Measurements from ENCODE around the gene TFAP2E. TPM values are rescaled to one million over a fixed set of nuclear protein-coding genes. Genes with fewer than 3 reads are reported as not detected.
"Not testable (repeated sequence)": the region's sequence is repeated elsewhere in the genome, so short reads cannot be mapped to it uniquely, and the experiment has no call there.

TFAP2E gene
- total and polyA plus RNA-seq, 9 donors, result 0.24 to 1.6 (median 1.1) TPM

DNA sequence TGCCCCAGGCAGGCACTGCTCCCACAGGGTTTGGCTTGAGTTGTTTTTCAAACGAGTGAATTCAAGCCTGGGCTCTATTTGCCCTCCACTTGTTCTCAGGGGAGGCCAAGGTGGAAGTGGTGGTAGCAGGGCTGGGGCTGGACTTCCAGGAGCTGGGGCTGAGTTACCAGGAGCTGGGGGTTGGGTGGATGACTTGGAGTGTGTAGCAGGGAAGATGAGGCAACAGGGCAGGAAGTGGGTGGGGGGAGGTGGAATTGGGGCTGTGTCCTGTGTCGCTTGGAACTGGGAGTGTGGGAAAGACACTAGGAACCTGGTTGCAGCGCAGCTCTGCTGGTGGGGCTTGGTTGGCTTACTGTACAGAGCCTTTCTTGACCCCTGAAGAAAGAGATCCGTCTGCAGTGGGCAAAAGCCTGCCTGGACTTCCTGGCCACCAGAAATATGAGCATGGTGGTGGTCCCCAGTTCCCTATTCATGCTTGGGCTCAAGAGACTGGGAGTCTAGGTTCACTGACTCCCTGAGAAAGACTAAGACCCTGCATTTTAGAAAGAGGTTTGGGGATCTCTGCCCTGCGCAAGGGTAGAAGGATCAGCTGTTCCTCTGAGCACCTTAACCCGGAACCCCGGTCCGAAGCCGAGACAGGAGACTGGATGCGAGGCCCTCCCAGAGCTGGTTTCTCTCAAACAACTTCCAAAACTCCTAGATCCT is 3.1 kb downstream of the TFAP2E start:
- Histone ChIP-seq H3K4me3 (no peak overlapping the region), H3K27me3 (no peaks in the 10 kb centered on the region), H3K4me1 (ENCODE audit: insufficient read depth) (peaks cover 7% of the 10 kb centered on the region), H3K9me3 (no peaks in the 10 kb centered on the region), H3K27ac (no peak overlapping the region), H3K36me3 (no peaks in the 10 kb centered on the region)
- 62 to 71% (median 63%) methylated on average over 10 of the region's 10 CpGs for WGBS, 3 donors
- intact Hi-C loops (cut with DNase I), result no loop called here
- no peak for DNase-seq
- TF ChIP-seq EP300 (IDR thresholded peaks at IDR 0.05), result no peak
- TF ChIP-seq POLR2A (IDR thresholded peaks at IDR 0.05), result no peak
- TF ChIP-seq, protein P1, sequence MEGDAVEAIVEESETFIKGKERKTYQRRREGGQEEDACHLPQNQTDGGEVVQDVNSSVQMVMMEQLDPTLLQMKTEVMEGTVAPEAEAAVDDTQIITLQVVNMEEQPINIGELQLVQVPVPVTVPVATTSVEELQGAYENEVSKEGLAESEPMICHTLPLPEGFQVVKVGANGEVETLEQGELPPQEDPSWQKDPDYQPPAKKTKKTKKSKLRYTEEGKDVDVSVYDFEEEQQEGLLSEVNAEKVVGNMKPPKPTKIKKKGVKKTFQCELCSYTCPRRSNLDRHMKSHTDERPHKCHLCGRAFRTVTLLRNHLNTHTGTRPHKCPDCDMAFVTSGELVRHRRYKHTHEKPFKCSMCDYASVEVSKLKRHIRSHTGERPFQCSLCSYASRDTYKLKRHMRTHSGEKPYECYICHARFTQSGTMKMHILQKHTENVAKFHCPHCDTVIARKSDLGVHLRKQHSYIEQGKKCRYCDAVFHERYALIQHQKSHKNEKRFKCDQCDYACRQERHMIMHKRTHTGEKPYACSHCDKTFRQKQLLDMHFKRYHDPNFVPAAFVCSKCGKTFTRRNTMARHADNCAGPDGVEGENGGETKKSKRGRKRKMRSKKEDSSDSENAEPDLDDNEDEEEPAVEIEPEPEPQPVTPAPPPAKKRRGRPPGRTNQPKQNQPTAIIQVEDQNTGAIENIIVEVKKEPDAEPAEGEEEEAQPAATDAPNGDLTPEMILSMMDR (IDR thresholded peaks at IDR 0.05), result no peak

DNA sequence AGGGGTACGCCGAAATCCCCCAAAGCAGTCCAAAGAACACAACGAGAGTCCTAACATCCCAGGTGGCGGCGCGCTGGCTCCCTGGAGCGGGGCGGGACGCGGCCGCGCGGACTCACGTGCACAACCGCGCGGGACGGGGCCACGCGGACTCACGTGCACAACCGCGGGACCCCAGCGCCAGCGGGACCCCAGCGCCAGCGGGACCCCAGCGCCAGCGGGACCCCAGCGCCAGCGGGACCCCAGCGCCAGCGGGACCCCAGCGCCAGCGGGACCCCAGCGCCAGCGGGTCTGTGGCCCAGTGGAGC is 3.6 kb downstream of the TFAP2E start:
- H3K4me1 ChIP-seq (ENCODE audit: insufficient read depth); H3K36me3 ChIP-seq; H3K9me3 ChIP-seq; H3K27me3 ChIP-seq; H3K4me3 ChIP-seq; intact Hi-C loops (cut with DNase I); H3K27ac ChIP-seq; DNase-seq: not testable (repeated sequence)
- 6 to 15% (median 10%) methylated on average over 30 to 37 of the region's 37 CpGs for WGBS, 3 donors

DNA sequence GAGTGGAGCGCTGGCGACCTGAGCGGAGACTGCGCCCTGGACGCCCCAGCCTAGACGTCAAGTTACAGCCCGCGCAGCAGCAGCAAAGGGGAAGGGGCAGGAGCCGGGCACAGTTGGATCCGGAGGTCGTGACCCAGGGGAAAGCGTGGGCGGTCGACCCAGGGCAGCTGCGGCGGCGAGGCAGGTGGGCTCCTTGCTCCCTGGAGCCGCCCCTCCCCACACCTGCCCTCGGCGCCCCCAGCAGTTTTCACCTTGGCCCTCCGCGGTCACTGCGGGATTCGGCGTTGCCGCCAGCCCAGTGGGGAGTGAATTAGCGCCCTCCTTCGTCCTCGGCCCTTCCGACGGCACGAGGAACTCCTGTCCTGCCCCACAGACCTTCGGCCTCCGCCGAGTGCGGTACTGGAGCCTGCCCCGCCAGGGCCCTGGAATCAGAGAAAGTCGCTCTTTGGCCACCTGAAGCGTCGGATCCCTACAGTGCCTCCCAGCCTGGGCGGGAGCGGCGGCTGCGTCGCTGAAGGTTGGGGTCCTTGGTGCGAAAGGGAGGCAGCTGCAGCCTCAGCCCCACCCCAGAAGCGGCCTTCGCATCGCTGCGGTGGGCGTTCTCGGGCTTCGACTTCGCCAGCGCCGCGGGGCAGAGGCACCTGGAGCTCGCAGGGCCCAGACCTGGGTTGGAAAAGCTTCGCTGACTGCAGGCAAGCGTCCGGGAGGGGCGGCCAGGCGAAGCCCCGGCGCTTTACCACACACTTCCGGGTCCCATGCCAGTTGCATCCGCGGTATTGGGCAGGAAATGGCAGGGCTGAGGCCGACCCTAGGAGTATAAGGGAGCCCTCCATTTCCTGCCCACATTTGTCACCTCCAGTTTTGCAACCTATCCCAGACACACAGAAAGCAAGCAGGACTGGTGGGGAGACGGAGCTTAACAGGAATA is 4.2 kb downstream of the TFAP2E start:
- Histone ChIP-seq H3K27me3 (no peaks in the 10 kb centered on the region), H3K9me3 (no peaks in the 10 kb centered on the region), H3K27ac (no peak overlapping the region), H3K36me3 (no peaks in the 10 kb centered on the region), H3K4me3 (peak overlapping the region; percentile 29), H3K4me1 (ENCODE audit: insufficient read depth) (peaks cover 7% of the 10 kb centered on the region)
- DNase-seq, result no peak
- 3 to 4% (median 4%) methylated on average over 42 to 70 of the region's 70 CpGs for WGBS, 3 donors
- intact Hi-C loops (cut with DNase I), result no loop called here
- TF ChIP-seq, protein P1 (IDR thresholded peaks at IDR 0.05), result no peak
- TF ChIP-seq POLR2A (IDR thresholded peaks at IDR 0.05) (no peak), EP300 (IDR thresholded peaks at IDR 0.05) (no peak)

DNA sequence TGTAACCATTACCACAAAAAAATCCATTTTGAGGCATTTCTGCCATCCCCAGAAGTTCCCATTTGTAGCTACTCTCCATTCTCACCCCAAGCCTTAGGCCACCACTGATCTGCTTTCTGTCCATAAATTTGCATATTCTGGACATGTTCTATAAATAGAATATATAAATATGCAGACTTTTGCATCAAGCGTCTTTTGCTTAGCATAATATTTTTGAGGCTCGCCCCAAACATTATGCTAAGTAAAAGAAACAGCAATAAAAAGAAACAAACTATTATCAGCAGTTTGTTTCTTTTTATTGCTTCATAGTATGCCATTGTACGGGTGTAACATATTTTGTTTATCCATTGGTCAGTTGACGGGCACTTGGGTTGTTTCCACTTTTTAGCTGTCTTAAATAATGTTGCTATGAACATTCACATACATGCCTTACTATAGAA is 7.9 kb downstream of the TFAP2E start:
- Histone ChIP-seq H3K36me3 (no peaks in the 10 kb centered on the region), H3K27me3 (no peaks in the 10 kb centered on the region), H3K9me3 (no peaks in the 10 kb centered on the region), H3K4me3 (no peak overlapping the region), H3K4me1 (ENCODE audit: insufficient read depth) (peaks cover 1% of the 10 kb centered on the region), H3K27ac (no peak overlapping the region)
- TF ChIP-seq EP300 (IDR thresholded peaks at IDR 0.05) (no peak), POLR2A (IDR thresholded peaks at IDR 0.05) (no peak)
- DNase-seq, result no peak
- 23 to 46% (median 45%) methylated on average over 4 of the region's 4 CpGs for WGBS, 3 donors
- intact Hi-C loops (cut with DNase I), result no loop called here

DNA sequence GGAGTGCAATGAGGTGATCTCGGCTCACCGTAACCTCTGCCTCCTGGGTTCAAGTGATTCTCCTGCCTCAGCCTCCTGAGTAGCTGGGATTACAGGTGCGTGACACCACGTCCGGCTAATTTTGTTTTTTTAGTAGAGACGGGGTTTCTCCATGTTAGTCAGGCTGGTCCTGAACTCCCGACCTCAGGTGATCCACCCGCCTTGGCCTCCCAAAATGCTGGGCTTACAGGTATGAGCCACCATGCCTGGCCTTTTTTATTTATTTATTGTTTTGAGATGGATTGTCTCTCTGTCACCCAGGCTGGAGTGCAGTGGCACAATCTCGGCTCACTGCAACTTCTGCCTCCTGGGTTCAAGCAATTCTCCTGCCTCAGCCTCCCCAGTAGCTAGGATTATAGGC is 8.5 kb downstream of the TFAP2E start:
- WGBS, 3 donors, result 93 to 95% (median 94%) methylated on average over 9 of the region's 9 CpGs
- H3K9me3 ChIP-seq; intact Hi-C loops (cut with DNase I); DNase-seq; H3K27ac ChIP-seq; H3K4me1 ChIP-seq (ENCODE audit: insufficient read depth); H3K4me3 ChIP-seq; H3K36me3 ChIP-seq; H3K27me3 ChIP-seq: not testable (repeated sequence)

DNA sequence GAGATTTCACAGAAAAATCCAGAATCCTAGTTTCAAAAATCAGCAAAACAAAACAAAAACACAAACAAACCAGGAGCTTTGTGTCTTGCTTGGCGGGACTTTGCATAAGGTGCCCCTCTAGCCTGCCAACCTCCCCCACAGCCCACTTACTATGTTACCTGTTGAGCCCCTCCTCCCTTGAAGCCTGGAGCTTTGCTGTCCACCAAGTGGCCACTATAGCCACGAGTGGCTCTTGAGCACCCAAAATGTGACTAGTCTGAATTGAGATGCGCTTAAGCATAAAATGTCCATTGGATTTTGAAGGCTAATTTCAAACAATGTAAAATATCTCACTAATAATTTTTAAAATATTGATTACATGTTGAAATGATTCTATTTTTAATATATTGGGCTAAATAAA is 12.2 kb downstream of the TFAP2E start:
- no peak overlapping the region for H3K4me3 ChIP-seq
- intact Hi-C loops (cut with DNase I), result no loop called here

DNA sequence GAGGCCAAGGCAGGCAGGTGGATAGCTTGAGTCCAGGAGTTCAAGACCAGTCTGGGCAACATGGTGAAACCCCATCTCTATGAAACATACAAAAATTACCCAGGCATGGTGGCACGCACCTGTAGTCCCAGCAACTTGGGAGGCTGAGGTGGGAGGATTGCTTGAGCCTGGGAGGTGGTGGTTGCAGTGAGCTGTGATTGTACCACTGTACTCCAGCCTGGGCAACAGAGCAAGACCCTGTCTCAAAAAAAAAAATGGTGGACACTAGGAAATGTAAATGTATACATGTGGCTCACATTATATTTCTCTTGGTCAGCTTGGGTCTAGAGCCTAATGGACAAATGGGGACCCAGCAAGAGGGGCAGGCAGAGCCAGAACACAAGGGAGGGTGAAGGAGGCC is 12.7 kb downstream of the TFAP2E start:
- intact Hi-C loops (cut with DNase I); H3K9me3 ChIP-seq; H3K4me1 ChIP-seq (ENCODE audit: insufficient read depth); H3K36me3 ChIP-seq; DNase-seq; H3K27me3 ChIP-seq; H3K4me3 ChIP-seq; H3K27ac ChIP-seq: not testable (repeated sequence)
- 96 to 100% (median 100%) methylated on average over 1 of the region's 1 CpG for WGBS, 3 donors

More for the DNA sequence above, 12.2 kb downstream of the TFAP2E start:
- H3K36me3 ChIP-seq, result no peaks in the 10 kb centered on the region
- TF ChIP-seq, protein P1 (IDR thresholded peaks at IDR 0.05), result no peak
- TF ChIP-seq EP300 (IDR thresholded peaks at IDR 0.05) (no peak), POLR2A (IDR thresholded peaks at IDR 0.05) (no peak)
- no peak overlapping the region for H3K27ac ChIP-seq
- no peaks in the 10 kb centered on the region for H3K27me3 ChIP-seq
- H3K9me3 ChIP-seq, result no peaks in the 10 kb centered on the region
- whole genome bisulfite sequencing, 3 donors, result 83 to 87% (median 85%) methylated on average over 3 of the region's 3 CpGs
- H3K4me1 ChIP-seq (ENCODE audit: insufficient read depth), result no peaks in the 10 kb centered on the region
- no peak for DNase-seq

All from ovary (tissue), 9 donors.